Measurements from ENCODE around the gene ROBO3. TPM values are rescaled to one million over a fixed set of nuclear protein-coding genes. Genes with fewer than 3 reads are reported as not detected.

ROBO3 gene
- total and polyA plus RNA-seq, 2 donors (not counting 1 experiment from before 2014, with no cell fraction given), result 1.0 to 7.4 TPM

- Histone ChIP-seq H3K9ac (ENCODE audit: low read length) (no peak overlapping the region), H3K4me2 (replicated peaks; ENCODE audit: low read depth, low read length, poor library complexity, severe bottlenecking) (no peak overlapping the region), H4K20me1 (ENCODE audit: control insufficient read depth, insufficient read depth, low read length, poor library complexity, severe bottlenecking) (no peaks in the 10 kb centered on the region), H3K4me3 (ENCODE audit: control extremely low read depth in 1 of 5, extremely low read depth in 1 of 5, insufficient read depth in 1 of 5, low read depth in 2 of 5, low read length in 4 of 5) (no peak overlapping the region), H3K4me1 (ENCODE audit: control insufficient read depth in 2 of 2, insufficient read depth in 2 of 2, low read length in 2 of 2) (no peaks in the 10 kb centered on the region), H3K36me3 (replicated peaks in 1 of 2; ENCODE audit: control extremely low read depth in 1 of 2, control insufficient read depth in 1 of 2, extremely low read depth in 1 of 2, insufficient read depth in 2 of 2, low read length in 1 of 2) (no peaks in the 10 kb centered on the region), H2AFZ (ENCODE audit: insufficient read depth, low read depth, low read length, poor library complexity, severe bottlenecking) (no peak overlapping the region), H3K79me2 (ENCODE audit: control insufficient read depth, insufficient read depth, low read length) (no peaks in the 10 kb centered on the region), H3K27me3 (replicated peaks in 1 of 4; ENCODE audit: control extremely low read depth in 1 of 4, control insufficient read depth in 3 of 4, insufficient read depth in 4 of 4, low read length in 3 of 4) (peaks cover 0 to 6% (median 0%) of the 10 kb centered on the region in 4 experiments), H3K9me3 (ENCODE audit: control extremely low read depth in 1 of 3, control insufficient read depth in 2 of 3, insufficient read depth in 1 of 3, low read length in 2 of 3) (peaks cover 0 to 4% (median 0%) of the 10 kb centered on the region in 3 donors), H3K27ac (ENCODE audit: low read length in 2 of 2) (no peak overlapping the region)
- Mint-ChIP-seq H3K4me3 (no peak overlapping the region), H3K27ac (no peak overlapping the region), H3K4me1 (no peaks in the 10 kb centered on the region), H3K9me3 (ENCODE audit: insufficient read depth) (no peaks in the 10 kb centered on the region), H3K27me3 (peaks cover 19% of the 10 kb centered on the region)
- POLR2A ChIA-PET, result no interaction called here
- TF ChIP-seq EZH2 (IDR thresholded peaks at IDR 0.05; ENCODE audit: borderline replicate concordance, insufficient read depth, low read depth, low read length, poor library complexity, severe bottlenecking), result no peak
- intact Hi-C loops (cut with micrococcal nuclease), result no loop called here
- WGBS (ENCODE audit: insufficient coverage), result 92% methylated on average over 7 of the region's 11 CpGs
- CTCF ChIA-PET, result interaction anchor here (1.9 kb wide), 1 partner anchor 10 kb away, joined by 6 read pairs; no protein-coding TSS in a partner anchor
- DNase-seq (no peak), ATAC-seq (ENCODE audit: low read depth) (no peak)
Observed at GRCh38 chr11:124886476-124886875, 21.2 kb downstream of the ROBO3 start.

DNA sequence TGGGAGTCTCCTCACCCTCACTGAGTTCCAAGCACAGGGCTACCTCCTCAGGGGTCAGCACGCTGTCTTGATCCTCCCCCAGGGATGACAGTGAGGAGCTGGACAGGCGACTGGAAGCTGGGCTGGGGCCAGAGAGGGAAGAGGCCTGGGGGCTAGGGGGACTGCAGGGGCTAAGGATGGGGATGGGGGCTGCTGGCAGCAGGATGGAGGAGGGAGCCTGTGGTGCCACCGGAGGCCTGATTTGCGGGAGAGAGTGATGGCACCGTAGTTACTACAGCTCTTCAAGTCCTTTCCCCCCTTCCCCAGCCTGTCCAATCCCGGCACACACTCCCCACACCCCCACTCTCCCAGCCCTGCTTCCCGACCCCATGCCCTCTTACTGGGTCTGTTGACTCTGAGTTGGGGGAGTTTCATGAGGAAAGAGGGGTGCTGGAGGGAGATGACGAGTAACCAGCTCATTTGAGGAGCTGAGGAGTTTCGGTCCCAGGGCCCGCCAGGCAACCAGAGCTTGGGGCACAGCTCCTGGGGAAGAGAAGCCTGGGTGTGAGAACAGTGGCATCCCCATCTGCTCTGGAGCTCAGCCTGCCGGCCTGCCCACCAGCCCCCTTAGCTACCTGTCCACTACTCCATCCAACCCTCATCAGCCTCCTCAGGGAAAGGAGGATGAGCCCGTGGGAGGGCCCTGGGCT is 21.9 kb downstream of the ROBO3 start:
- Histone ChIP-seq H3K9me3 (ENCODE audit: control extremely low read depth in 1 of 3, control insufficient read depth in 2 of 3, insufficient read depth in 1 of 3, low read length in 2 of 3) (peaks cover 0 to 4% (median 0%) of the 10 kb centered on the region in 3 donors), H3K79me2 (ENCODE audit: control insufficient read depth, insufficient read depth, low read length) (no peaks in the 10 kb centered on the region), H3K36me3 (replicated peaks in 1 of 2; ENCODE audit: control extremely low read depth in 1 of 2, control insufficient read depth in 1 of 2, extremely low read depth in 1 of 2, insufficient read depth in 2 of 2, low read length in 1 of 2) (no peaks in the 10 kb centered on the region), H3K27me3 (replicated peaks in 1 of 4; ENCODE audit: control extremely low read depth in 1 of 4, control insufficient read depth in 3 of 4, insufficient read depth in 4 of 4, low read length in 3 of 4) (peaks cover 0 to 6% (median 0%) of the 10 kb centered on the region in 4 experiments), H3K27ac (ENCODE audit: low read length in 2 of 2) (no peak overlapping the region), H3K4me2 (replicated peaks; ENCODE audit: low read depth, low read length, poor library complexity, severe bottlenecking) (no peak overlapping the region), H3K4me3 (ENCODE audit: control extremely low read depth in 1 of 5, extremely low read depth in 1 of 5, insufficient read depth in 1 of 5, low read depth in 2 of 5, low read length in 4 of 5) (no peak overlapping the region), H3K9ac (ENCODE audit: low read length) (no peak overlapping the region), H2AFZ (ENCODE audit: insufficient read depth, low read depth, low read length, poor library complexity, severe bottlenecking) (no peak overlapping the region), H4K20me1 (ENCODE audit: control insufficient read depth, insufficient read depth, low read length, poor library complexity, severe bottlenecking) (no peaks in the 10 kb centered on the region), H3K4me1 (ENCODE audit: control insufficient read depth in 2 of 2, insufficient read depth in 2 of 2, low read length in 2 of 2) (no peaks in the 10 kb centered on the region)
- WGBS (ENCODE audit: insufficient coverage), result 100% methylated on average over 4 of the region's 12 CpGs
- Mint-ChIP-seq H3K4me3 (no peak overlapping the region), H3K27ac (no peak overlapping the region), H3K9me3 (ENCODE audit: insufficient read depth) (no peaks in the 10 kb centered on the region), H3K27me3 (peaks cover 19% of the 10 kb centered on the region), H3K4me1 (no peaks in the 10 kb centered on the region)
- POLR2A ChIA-PET, result no interaction called here
- CTCF ChIA-PET, result interaction anchor here (1.9 kb wide), 1 partner anchor 11 kb away, joined by 6 read pairs; no protein-coding TSS in a partner anchor
- ATAC-seq (ENCODE audit: low read depth), result no peak
- DNase-seq, result no peak
- intact Hi-C loops (cut with micrococcal nuclease), result no loop called here
- TF ChIP-seq CTCF (IDR thresholded peaks at IDR 0.05) (no peak), EZH2 (IDR thresholded peaks at IDR 0.05; ENCODE audit: borderline replicate concordance, insufficient read depth, low read depth, low read length, poor library complexity, severe bottlenecking) (no peak)
